Neural progenitor cell (in vitro differentiated cells): ENCODE results near the gene HSP90AB1. TPM values are rescaled to one million over a fixed set of nuclear protein-coding genes. Genes with fewer than 3 reads are reported as not detected.
A peak's percentile ranks its signal among the peaks of the same experiment; 100 is the strongest.

Experiments used
- DNase-seq: peaks from one replicate; pipeline ENCODE4 v3.0.0-alpha.2; 2016; ENCODE audit warnings: low spot score
- H2AFZ ChIP-seq: fragments of 200-600 bp; sonication (generic); replicated peaks from 2 replicates; pipeline ENCODE4 v1.6.1; 2016; ENCODE audit warnings: antibody characterized with exemption
- H3F3A ChIP-seq: fragments of 200-600 bp; sonication (generic); 2 replicates; pipeline ENCODE4 v1.6.1; 2016; ENCODE audit warnings: antibody characterized with exemption, low read depth
- H3K27ac ChIP-seq: fragments of 200-600 bp; sonication (generic); 2 replicates; pipeline ENCODE4 v1.5.1; 2016; ENCODE audit warnings: mild to moderate bottlenecking
- H3K27me3 ChIP-seq: fragments of 200-600 bp; sonication (generic); 2 replicates; pipeline ENCODE4 v1.6.1; 2016; ENCODE audit warnings: mild to moderate bottlenecking, moderate library complexity
- H3K36me3 ChIP-seq: fragments of 200-600 bp; sonication (generic); 2 replicates; pipeline ENCODE4 v1.5.1; 2016
- H3K4me1 ChIP-seq: fragments of 200-600 bp; sonication (generic); 2 replicates; pipeline ENCODE4 v1.6.1; 2016; ENCODE audit warnings: mixed run types
- H3K4me2 ChIP-seq: fragments of 200-600 bp; sonication (generic); 2 replicates; pipeline ENCODE4 v1.6.1; 2016
- H3K4me3 ChIP-seq: fragments of 200-600 bp; sonication (generic); 2 replicates; pipeline ENCODE4 v1.5.1; 2016
- H3K79me2 ChIP-seq: fragments of 200-600 bp; sonication (generic); 2 replicates; pipeline ENCODE4 v1.6.1; 2016; ENCODE audit warnings: low read depth
- H3K9ac ChIP-seq: fragments of 200-600 bp; sonication (generic); 2 replicates; pipeline ENCODE4 v1.6.1; 2016
- H3K9me3 ChIP-seq: fragments of 200-600 bp; sonication (generic); 2 replicates; pipeline ENCODE4 v1.5.1; 2016; ENCODE audit warnings: low read depth
- H4K20me1 ChIP-seq: fragments of 200-600 bp; sonication (generic); 2 replicates; pipeline ENCODE4 v1.6.1; 2016; ENCODE audit warnings: low read depth
- H3K27ac Mint-ChIP-seq: 3 replicates; pipeline ENCODE4 v1.8.0; 2021; ENCODE audit warnings: mixed read lengths
- H3K27me3 Mint-ChIP-seq: 2 replicates; pipeline ENCODE4 v1.8.0; 2022; ENCODE audit warnings: low read depth, mild to moderate bottlenecking, inconsistent platforms, moderate library complexity, mixed read lengths; ENCODE audit not compliant: insufficient read depth
- H3K36me3 Mint-ChIP-seq: 3 replicates; pipeline ENCODE4 v1.8.0; 2021; ENCODE audit warnings: mixed read lengths
- H3K4me1 Mint-ChIP-seq: 3 replicates; pipeline ENCODE4 v1.8.0; 2021; ENCODE audit warnings: mixed read lengths
- H3K4me3 Mint-ChIP-seq: 3 replicates; pipeline ENCODE4 v1.8.0; 2021; ENCODE audit warnings: mild to moderate bottlenecking, moderate library complexity, mixed read lengths
- H3K9me3 Mint-ChIP-seq: 3 replicates; pipeline ENCODE4 v1.8.0; 2020; ENCODE audit warnings: mixed read lengths
- CTCF ChIP-seq: fragments of 200-600 bp; sonication (generic); IDR thresholded peaks from 2 replicates; pipeline ENCODE4 v1.5.1; 2017; ENCODE audit warnings: antibody characterized with exemption, mild to moderate bottlenecking
- EZH2 ChIP-seq: fragments of 200-600 bp; sonication (generic); IDR thresholded peaks from 2 replicates; pipeline ENCODE4 v1.6.1; 2017; ENCODE audit warnings: antibody characterized with exemption, mild to moderate bottlenecking, moderate library complexity
- EZH2phosphoT487 ChIP-seq: fragments of 200-600 bp; sonication (generic); IDR thresholded peaks from 2 replicates; pipeline ENCODE4 v1.6.1; 2017; ENCODE audit warnings: antibody characterized with exemption
- total RNA-seq: library from RNA; depleted of rRNA; stranded (reverse); fragments of >200 nt; gene quantifications from 2 replicates; pipeline ENCODE4 v1.2.3, GENCODE V29; 2015; ENCODE audit warnings: low replicate concordance

Gene HSP90AB1
- total RNA-seq, 1 donor from 2014 or later, result 2,068 TPM

DNA sequence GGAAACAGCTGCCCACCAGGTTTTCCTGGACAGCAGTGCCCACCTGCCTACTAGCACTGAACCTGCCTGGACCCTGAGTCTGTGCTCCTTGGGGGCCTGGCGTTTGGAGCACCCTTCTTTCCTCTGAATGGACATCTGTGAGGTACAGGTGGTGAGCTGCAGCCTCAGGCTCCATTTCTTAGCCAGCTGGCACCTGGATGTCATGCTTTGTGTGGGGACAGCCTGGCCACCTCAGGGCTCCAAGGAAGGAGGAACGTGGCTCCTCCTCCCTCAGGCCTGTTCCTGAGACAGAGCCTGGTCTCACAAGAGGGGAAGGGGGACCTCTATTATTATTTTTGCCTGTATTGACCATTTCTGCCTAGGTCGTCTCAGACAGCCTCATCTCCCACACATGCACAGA lies 31.4 kb downstream of the HSP90AB1 start:
- Mint-ChIP-seq H3K27me3 (peaks cover 26% of the 10 kb centered on the region), H3K4me1 (peaks cover 10% of the 10 kb centered on the region), H3K36me3 (peaks cover 5% of the 10 kb centered on the region), H3K4me3 (no peak overlapping the region), H3K9me3 (peaks cover 3% of the 10 kb centered on the region), H3K27ac (no peak overlapping the region)
- H3K27me3 ChIP-seq, result peaks cover 49% of the 10 kb centered on the region
- no peaks in the 10 kb centered on the region for H4K20me1 ChIP-seq
- no peak overlapping the region for H3K4me3 ChIP-seq
- no peak overlapping the region for H3K27ac ChIP-seq
- H3K36me3 ChIP-seq, result no peaks in the 10 kb centered on the region
- H3K4me2 ChIP-seq, result no peak overlapping the region
- TF ChIP-seq EZH2phosphoT487, result no peak
- DNase-seq, result no peak
- no peak overlapping the region for H3K9ac ChIP-seq
- no peaks in the 10 kb centered on the region for H3K79me2 ChIP-seq
- H3K4me1 ChIP-seq, result no peaks in the 10 kb centered on the region
- no peaks in the 10 kb centered on the region for H3F3A ChIP-seq
- H3K9me3 ChIP-seq, result no peaks in the 10 kb centered on the region
- H2AFZ ChIP-seq, result no peak overlapping the region

- no peak overlapping the region for H3K4me3 ChIP-seq
- H4K20me1 ChIP-seq, result no peaks in the 10 kb centered on the region
- Mint-ChIP-seq H3K4me1 (peaks cover 10% of the 10 kb centered on the region), H3K27ac (peak overlapping the region; percentile 29), H3K36me3 (peaks cover 5% of the 10 kb centered on the region), H3K9me3 (peaks cover 3% of the 10 kb centered on the region), H3K27me3 (peaks cover 26% of the 10 kb centered on the region), H3K4me3 (no peak overlapping the region)
- no peak overlapping the region for H3K4me2 ChIP-seq
- no peaks in the 10 kb centered on the region for H3K9me3 ChIP-seq
- no peaks in the 10 kb centered on the region for H3K4me1 ChIP-seq
- no peak for DNase-seq
- TF ChIP-seq EZH2, result no peak
- no peak for TF ChIP-seq EZH2phosphoT487
- TF ChIP-seq CTCF, result no peak
- no peaks in the 10 kb centered on the region for H3K79me2 ChIP-seq
- H3F3A ChIP-seq, result no peaks in the 10 kb centered on the region
- H2AFZ ChIP-seq, result no peak overlapping the region
- H3K27ac ChIP-seq, result no peak overlapping the region
- peaks cover 53% of the 10 kb centered on the region for H3K27me3 ChIP-seq
- no peaks in the 10 kb centered on the region for H3K36me3 ChIP-seq
- H3K9ac ChIP-seq, result no peak overlapping the region
Measured at GRCh38 chr6:44278774-44279697, 32.1 kb downstream of the HSP90AB1 start.

- H3K27me3 Mint-ChIP-seq, result peaks cover 36% of the 10 kb centered on the region
Measured at GRCh38 chr6:44284121-44284520, 37.2 kb downstream of the HSP90AB1 start.

More at GRCh38 chr6:44284121-44284520, 37.2 kb downstream of the HSP90AB1 start:
- H3K27me3 ChIP-seq, result peaks cover 60% of the 10 kb centered on the region
- Mint-ChIP-seq H3K4me1 (peaks cover 4% of the 10 kb centered on the region), H3K27ac (peak overlapping the region; percentile 2), H3K4me3 (no peak overlapping the region), H3K9me3 (peaks cover 3% of the 10 kb centered on the region), H3K36me3 (no peaks in the 10 kb centered on the region)
- H3K4me2 ChIP-seq, result no peak overlapping the region
- no peak overlapping the region for H3K4me3 ChIP-seq
- H3K27ac ChIP-seq, result no peak overlapping the region
- DNase-seq, result no peak
- no peaks in the 10 kb centered on the region for H3F3A ChIP-seq
- no peak for TF ChIP-seq CTCF
- TF ChIP-seq EZH2phosphoT487, result no peak
- H3K36me3 ChIP-seq, result no peaks in the 10 kb centered on the region
- H3K4me1 ChIP-seq, result no peaks in the 10 kb centered on the region
- no peak overlapping the region for H3K9ac ChIP-seq
- H2AFZ ChIP-seq, result no peak overlapping the region
- H4K20me1 ChIP-seq, result peaks cover 10% of the 10 kb centered on the region
- no peaks in the 10 kb centered on the region for H3K79me2 ChIP-seq
- no peaks in the 10 kb centered on the region for H3K9me3 ChIP-seq
